ENCODE data around the gene DHX35. TPM values are rescaled to one million over a fixed set of nuclear protein-coding genes. Genes with fewer than 3 reads are reported as not detected.

Gene DHX35
- total and polyA plus RNA-seq, 2 of the 4 experiments (the other 2 are of a cell fraction), result 9.1 to 13.5 TPM

- Histone ChIP-seq H3K9me3 (ENCODE audit: control insufficient read depth, insufficient read depth, low read length) (no peaks in the 10 kb centered on the region), H3K4me1 (ENCODE audit: control insufficient read depth, insufficient read depth, low read length) (no peaks in the 10 kb centered on the region), H3K9me1 (ENCODE audit: insufficient read depth, low read length) (no peaks in the 10 kb centered on the region), H2BK20ac (ENCODE audit: low read depth, low read length) (no peak overlapping the region), H2BK5ac (ENCODE audit: low read depth, low read length, poor library complexity, severe bottlenecking) (no peak overlapping the region), H3K14ac (replicated peaks; ENCODE audit: low read depth, low read length) (no peak overlapping the region), H3K56ac (ENCODE audit: extremely low read depth, insufficient read depth, low read length) (no peak overlapping the region), H3K9ac (ENCODE audit: low read depth, low read length) (no peak overlapping the region), H3K27me3 (ENCODE audit: control insufficient read depth, insufficient read depth, low read length) (peaks cover 9% of the 10 kb centered on the region), H4K5ac (ENCODE audit: low read depth, low read length) (no peak overlapping the region), H2AK9ac (replicated peaks; ENCODE audit: low read depth, low read length, poor library complexity) (no peak overlapping the region), H3K23ac (ENCODE audit: low read depth, low read length) (no peak overlapping the region), H2AK5ac (ENCODE audit: low read depth, low read length) (no peak overlapping the region), H3K18ac (ENCODE audit: low read depth, low read length) (no peak overlapping the region), H3K4me2 (ENCODE audit: low read depth, low read length) (no peak overlapping the region), H4K20me1 (ENCODE audit: insufficient read depth, low read length) (no peaks in the 10 kb centered on the region), H4K8ac (ENCODE audit: low read depth in 2 of 2, low read length in 2 of 2) (no peak overlapping the region), H2BK120ac (ENCODE audit: low read depth, low read length) (no peak overlapping the region), H3K79me1 (ENCODE audit: low read depth in 1 of 2, low read length in 2 of 2) (no peaks in the 10 kb centered on the region), H2AFZ (replicated peaks; ENCODE audit: low read length, poor library complexity) (no peak overlapping the region), H3K36me3 (ENCODE audit: control insufficient read depth, insufficient read depth, low read length) (no peaks in the 10 kb centered on the region), H3K4me3 (ENCODE audit: insufficient read depth, low read depth, low read length) (no peak overlapping the region), H3K4ac (ENCODE audit: low read depth, low read length) (no peak overlapping the region), H4K91ac (ENCODE audit: insufficient read depth, low read depth, low read length) (no peak overlapping the region), H2BK15ac (ENCODE audit: low read depth, low read length) (no peak overlapping the region), H3K27ac (ENCODE audit: insufficient read depth, low read length) (no peak overlapping the region)
- DNase-seq, result no peak
- ChIA-PET POLR2A (ENCODE audit: unreplicated experiment) (interaction anchor here (0.5 kb wide), 1 partner anchor 58 kb away, joined by 4 read pairs; no protein-coding TSS in a partner anchor), CTCF (interaction anchor here (0.6 to 1.5 kb wide), 4 partner anchors 13 to 39 kb away, joined by 3 to 8 read pairs (median 4); no protein-coding TSS in a partner anchor)
- no peak for ATAC-seq (ENCODE audit: low read depth)
- intact Hi-C loops (cut with micrococcal nuclease), result no loop called here
- in situ Hi-C loops (cut with MboI; ENCODE audit: low sequenced_read_pairs), result no loop called here
- no TSS peak for BruUV-seq (replicated peaks)
- dilution Hi-C loops (cut with HindIII; ENCODE audit: low sequenced_read_pairs, unreplicated experiment), result no loop called here
- WGBS, 2 experiments (ENCODE audit: extremely low coverage in 2 of 2, insufficient read length in 1 of 2), result no CpG with 5 or more reads among the region's 2 CpGs
- TF ChIP-seq ELK1 (IDR thresholded peaks at IDR 0.05; ENCODE audit: borderline replicate concordance, low read depth, low read length), result no peak
- TF ChIP-seq MAFK (IDR thresholded peaks at IDR 0.05; ENCODE audit: low read depth, low read length), result no peak
- TF ChIP-seq BHLHE40 (IDR thresholded peaks at IDR 0.05; ENCODE audit: low read depth, low read length), result no peak
These were observed 113.6 kb downstream of the DHX35 start for GRCh38 chr20:39075731-39076130.

Data from IMR-90 (cell line).